A673 (cell line): ENCODE measurements around the gene JUNB. TPM values are rescaled to one million over a fixed set of nuclear protein-coding genes. Genes with fewer than 3 reads are reported as not detected.
A peak's percentile ranks its signal among the peaks of the same experiment; 100 is the strongest.

Experiments
- BruUV-seq: library from RNA; stranded (reverse); fragments of 400-500 nt; replicated peaks from 2 replicates; lab custom pipeline; 2021; lab: Mats Ljungman, UMichigan
- CTCF ChIA-PET: fragments of 300-600 bp; sonication (Branson Sonifier 250); formaldehyde crosslinking; loops from one replicate; lab custom pipeline; 2022; ENCODE audit warnings: antibody characterized with exemption; lab: Charles Lee
- POLR2A ChIA-PET: fragments of 300-600 bp; sonication (Branson Sonifier 250); formaldehyde crosslinking; loops from one replicate; lab custom pipeline; 2022; ENCODE audit warnings: antibody characterized with exemption; ENCODE audit not compliant: low non-redundant PET; lab: Charles Lee
- DNase-seq: peaks from one replicate; pipeline ENCODE4 v3.0.0-alpha.2; 2015; ENCODE audit warnings: low spot score
- H3K27ac ChIP-seq: fragments of 200-600 bp; sonication (generic); 2 replicates; pipeline ENCODE4 v1.5.1; 2016; ENCODE audit warnings: mixed run types, low read depth, mild to moderate bottlenecking, mixed read lengths, antibody characterized with exemption, low read length; ENCODE audit not compliant: poor library complexity, severe bottlenecking
- H3K27me3 ChIP-seq: fragments of 200-600 bp; sonication (generic); replicated peaks from 2 replicates; pipeline ENCODE4 v1.6.1; 2017; ENCODE audit warnings: mixed run types, low read depth, mild to moderate bottlenecking, mixed read lengths, antibody characterized with exemption, low read length; ENCODE audit not compliant: insufficient read depth, poor library complexity
- H3K36me3 ChIP-seq: fragments of 200-600 bp; sonication (generic); 2 replicates; pipeline ENCODE4 v1.6.1; 2016; ENCODE audit warnings: mixed run types, mild to moderate bottlenecking, mixed read lengths, antibody characterized with exemption, low read length; ENCODE audit not compliant: insufficient read depth, poor library complexity, severe bottlenecking
- H3K4me1 ChIP-seq: fragments of 200-600 bp; sonication (generic); 2 replicates; pipeline ENCODE4 v1.6.1; 2017; ENCODE audit warnings: mixed run types, mild to moderate bottlenecking, mixed read lengths, antibody characterized with exemption, low read length; ENCODE audit not compliant: insufficient read depth, poor library complexity, severe bottlenecking
- H3K4me3 ChIP-seq: fragments of 200-600 bp; sonication (generic); 2 replicates; pipeline ENCODE4 v1.5.1; 2016; ENCODE audit warnings: low read depth, mixed run types, mild to moderate bottlenecking, mixed read lengths, low read length; ENCODE audit not compliant: poor library complexity, severe bottlenecking
- H3K9me3 ChIP-seq: fragments of 200-600 bp; sonication (generic); 2 replicates; pipeline ENCODE4 v1.6.1; 2016; ENCODE audit warnings: mixed run types, low read depth, mild to moderate bottlenecking, mixed read lengths, antibody characterized with exemption, low read length; ENCODE audit not compliant: poor library complexity, severe bottlenecking
- CTCF ChIP-seq: fragments of 300-800, 200-600 bp; sonication (generic); conservative IDR thresholded peaks from 2 replicates; pipeline ENCODE4 v1.5.1; 2017; ENCODE audit warnings: low read depth, mild to moderate bottlenecking, antibody characterized with exemption, low read length, moderate library complexity, mixed read lengths
- EZH2 ChIP-seq: fragments of 200-600 bp; sonication (generic); IDR thresholded peaks from 2 replicates; pipeline ENCODE4 v1.6.1; 2017; ENCODE audit warnings: borderline replicate concordance, low read depth, mild to moderate bottlenecking, mixed read lengths, antibody characterized with exemption, low read length; ENCODE audit not compliant: poor library complexity, severe bottlenecking
- intact Hi-C: fragments of 100-400 bp; cut with micrococcal nuclease; formaldehyde crosslinking; loops from one replicate; pipeline ENCODE4 v1.10.0; 2022; ENCODE audit not compliant: unreplicated experiment
- total RNA-seq: library from RNA; stranded (reverse); gene quantifications from 2 replicates; pipeline ENCODE4 v1.2.3, GENCODE V29; 2021

Gene JUNB
- total RNA-seq, 1 experiment from 2014 or later: 27.7 TPM

DNA sequence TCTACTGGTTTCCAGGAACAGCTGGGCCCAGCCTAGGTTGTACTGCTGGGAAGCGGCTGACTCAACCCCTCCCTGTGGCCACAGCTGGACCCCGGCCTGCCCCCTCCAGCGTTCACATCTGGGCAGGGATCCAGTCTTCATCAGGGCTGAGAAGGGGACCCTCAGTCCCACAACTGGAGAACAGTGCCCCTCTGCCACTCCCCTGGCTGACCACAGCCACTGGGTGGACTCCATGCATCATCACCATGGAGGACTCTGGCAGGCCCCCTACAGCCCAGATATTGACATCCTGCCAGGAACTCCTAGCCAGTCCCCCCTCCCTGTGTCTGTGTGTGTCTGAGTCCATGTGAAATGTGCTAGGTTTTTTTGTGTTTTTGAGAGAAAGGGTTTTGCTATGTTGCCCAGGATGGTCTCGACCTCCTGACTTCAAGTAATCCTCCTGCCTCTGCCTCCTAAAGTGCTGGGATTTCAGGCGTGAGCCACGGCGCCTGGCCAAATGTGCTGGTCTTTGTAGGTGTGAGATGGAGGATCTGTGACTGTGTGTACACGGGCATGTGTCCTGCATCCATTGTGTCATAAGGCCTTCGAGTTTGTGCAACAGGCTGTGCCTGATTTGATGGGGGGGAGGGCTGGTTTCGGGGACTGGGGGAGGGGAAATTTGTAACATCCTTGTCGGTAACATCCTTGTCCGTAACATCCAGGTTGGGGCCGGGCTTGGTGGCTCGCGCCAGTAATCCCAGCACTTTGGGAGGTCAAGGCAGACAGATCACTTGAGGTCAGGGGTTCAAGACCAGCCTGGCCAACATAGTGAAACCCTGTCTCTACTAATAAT is 11.9 kb upstream of the JUNB start:
- POLR2A ChIA-PET: interaction anchor here (1.0 kb wide), 1 partner anchor 13 kb away, joined by 4 read pairs; no protein-coding TSS in a partner anchor
- DNase-seq: peak; percentile 66
- H3K9me3 ChIP-seq: no peaks in the 10 kb centered on the region
- BruUV-seq: no TSS peak
- TF ChIP-seq CTCF (no peak), EZH2 (no peak)
- peaks cover 42% of the 10 kb centered on the region for H3K4me1 ChIP-seq
- H3K4me3 ChIP-seq: peak overlapping the region; percentile 48
- CTCF ChIA-PET: interaction anchor here (0.8 to 2.1 kb wide), 3 partner anchors 13 to 17 kb away, joined by 3 to 14 read pairs (median 3); no protein-coding TSS in a partner anchor
- no peaks in the 10 kb centered on the region for H3K36me3 ChIP-seq
- H3K27ac ChIP-seq: peak overlapping the region; percentile 73
- no peaks in the 10 kb centered on the region for H3K27me3 ChIP-seq
- intact Hi-C loops: no loop called here

- no TSS peak for BruUV-seq
- intact Hi-C loops: no loop called here
- TF ChIP-seq EZH2 (no peak), CTCF (no peak)
- Histone ChIP-seq H3K9me3 (no peaks in the 10 kb centered on the region), H3K36me3 (no peaks in the 10 kb centered on the region), H3K27ac (peak overlapping the region; percentile 96), H3K4me3 (peak overlapping the region; percentile 57), H3K27me3 (no peaks in the 10 kb centered on the region), H3K4me1 (peaks cover 49% of the 10 kb centered on the region)
- ChIA-PET CTCF (interaction anchor here (0.6 to 1.0 kb wide), 3 partner anchors 15 to 22 kb away, joined by 3 to 5 read pairs (median 3); no protein-coding TSS in a partner anchor), POLR2A (no interaction called here)
- DNase-seq: no peak
These were observed 9.2 kb upstream of the JUNB start for GRCh38 chr19:12782174-12782423.

GRCh38 chr19:12782424-12783290 is 8.6 kb upstream of the JUNB start:
- CTCF ChIA-PET: interaction anchor here (0.5 to 1.0 kb wide), 4 partner anchors 15 to 64 kb away, joined by 3 to 5 read pairs (median 4); no protein-coding TSS in a partner anchor
- intact Hi-C loops: no loop called here
- no peaks in the 10 kb centered on the region for H3K9me3 ChIP-seq
- H3K27ac ChIP-seq: peak overlapping the region; percentile 96
- TF ChIP-seq EZH2 (no peak), CTCF (0 out of 2 replicates have a peak, but pooled peaks have one; percentile 33)
- H3K27me3 ChIP-seq: no peaks in the 10 kb centered on the region
- H3K4me1 ChIP-seq: peaks cover 49% of the 10 kb centered on the region
- POLR2A ChIA-PET: no interaction called here
- BruUV-seq: no TSS peak
- peak; percentile 86 for DNase-seq
- H3K4me3 ChIP-seq: peak overlapping the region; percentile 57
- no peaks in the 10 kb centered on the region for H3K36me3 ChIP-seq
